Activated effector memory CD4-positive, alpha-beta T cell treated with anti-CD3 and anti-CD28 coated beads, Interleukin-2, amount 50 U/mL, for 16 hours (primary cell): ENCODE measurements around the gene ATP6V0E1.
A peak's percentile ranks its signal among the peaks of the same experiment; 100 is the strongest.

Experiments
- DNase-seq: peaks from one replicate; pipeline ENCODE4 v3.0.0-alpha.2; 2020

The ATP6V0E1 gene

DNA sequence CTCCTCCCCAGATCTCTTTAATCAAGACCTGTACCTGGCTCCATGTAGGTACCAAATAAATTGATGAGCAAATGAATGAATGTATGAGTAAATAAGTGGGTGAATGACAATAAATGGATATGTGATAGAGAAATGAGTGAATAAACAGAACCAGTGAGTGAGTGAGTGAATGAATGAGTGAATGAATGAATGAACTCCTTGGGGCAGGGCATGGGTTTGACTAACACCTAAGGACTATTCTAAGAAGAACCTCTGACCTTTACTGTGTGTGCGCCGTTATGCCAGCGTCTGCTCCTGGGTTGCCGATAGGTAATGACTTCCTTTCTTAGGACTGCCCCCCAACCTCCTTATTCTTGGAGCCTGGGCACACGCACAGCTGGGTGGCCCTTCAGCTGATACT, 26.1 kb upstream of the ATP6V0E1 start:
- no peak for DNase-seq

DNA sequence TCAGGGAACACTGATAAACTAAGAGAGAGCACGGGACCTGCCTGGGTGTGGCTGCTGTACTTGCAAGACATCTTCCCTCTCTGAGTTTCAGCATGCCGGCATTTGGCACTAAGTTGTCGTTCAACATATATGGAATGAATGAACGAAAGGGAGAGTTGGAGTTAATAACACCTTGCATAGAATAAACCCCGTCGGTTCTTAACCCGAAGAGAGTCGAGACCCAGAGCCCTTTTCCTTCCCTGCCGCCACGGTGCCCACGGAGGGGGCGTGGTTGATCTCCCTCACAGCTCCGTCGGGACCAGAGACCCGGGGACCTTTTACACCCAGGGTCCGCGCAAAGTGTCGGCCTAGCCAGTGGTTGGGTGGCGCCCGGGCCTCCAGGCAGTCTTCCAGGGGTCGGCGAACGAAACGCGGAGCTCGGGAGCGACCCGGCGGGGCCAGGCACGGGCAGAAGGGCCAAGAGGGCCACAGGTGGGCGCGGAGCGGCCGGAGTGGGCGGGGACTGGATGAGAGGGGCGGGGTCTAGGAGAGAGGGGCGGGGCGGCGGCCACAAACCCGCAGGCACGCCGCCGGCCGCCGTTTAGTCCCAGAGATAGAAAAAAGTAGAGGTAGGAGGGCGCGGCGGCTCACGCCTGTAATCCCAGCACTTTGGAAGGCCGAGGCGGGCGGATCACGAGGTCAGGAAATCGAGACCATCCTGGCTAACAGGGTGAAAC, 25.1 kb upstream of the ATP6V0E1 start:
- DNase-seq, result peak; percentile 87

DNA sequence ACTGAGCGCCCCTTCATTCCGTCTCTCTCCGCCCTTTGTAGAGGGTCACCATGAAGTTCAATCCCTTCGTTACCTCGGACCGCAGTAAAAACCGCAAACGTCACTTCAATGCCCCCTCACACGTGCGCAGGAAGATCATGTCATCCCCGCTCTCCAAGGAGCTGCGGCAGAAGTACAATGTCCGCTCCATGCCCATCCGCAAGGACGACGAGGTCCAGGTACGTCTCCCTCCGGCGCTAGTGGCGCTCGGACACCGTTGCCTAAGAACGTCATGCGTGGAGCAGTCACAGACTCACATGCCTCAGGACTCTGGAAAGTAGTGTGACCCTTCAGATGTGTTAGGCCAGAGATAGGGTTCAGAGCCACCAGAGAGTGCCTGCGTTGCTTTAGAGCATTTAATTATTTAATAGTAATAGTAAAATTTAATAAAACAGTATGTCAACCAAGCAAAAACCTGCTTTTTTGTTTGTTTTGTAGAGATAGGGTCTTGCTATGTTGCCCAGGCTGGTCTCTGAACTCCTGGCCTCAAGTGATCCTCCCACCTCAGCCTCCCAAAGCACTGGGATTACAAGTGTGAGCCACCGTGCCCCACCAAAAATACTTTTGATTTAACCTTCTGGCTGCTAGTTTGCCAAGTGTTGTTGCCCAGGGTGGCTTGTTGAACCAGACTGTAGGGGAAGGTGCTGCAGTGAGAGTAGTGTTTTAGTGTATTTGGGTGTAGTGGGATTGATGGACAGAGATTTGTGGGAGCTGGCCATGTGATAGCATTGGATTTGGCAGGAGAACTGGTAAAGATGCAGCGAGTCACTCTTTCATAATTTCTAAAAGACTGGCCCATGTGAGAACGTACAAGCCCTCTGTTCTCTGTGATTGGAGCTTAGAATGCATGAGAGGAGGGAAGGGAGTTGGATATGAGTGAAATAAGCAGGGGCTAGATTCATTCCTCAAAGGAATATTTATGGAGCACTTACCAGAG, 23.5 kb upstream of the ATP6V0E1 start:
- DNase-seq, result no peak

DNA sequence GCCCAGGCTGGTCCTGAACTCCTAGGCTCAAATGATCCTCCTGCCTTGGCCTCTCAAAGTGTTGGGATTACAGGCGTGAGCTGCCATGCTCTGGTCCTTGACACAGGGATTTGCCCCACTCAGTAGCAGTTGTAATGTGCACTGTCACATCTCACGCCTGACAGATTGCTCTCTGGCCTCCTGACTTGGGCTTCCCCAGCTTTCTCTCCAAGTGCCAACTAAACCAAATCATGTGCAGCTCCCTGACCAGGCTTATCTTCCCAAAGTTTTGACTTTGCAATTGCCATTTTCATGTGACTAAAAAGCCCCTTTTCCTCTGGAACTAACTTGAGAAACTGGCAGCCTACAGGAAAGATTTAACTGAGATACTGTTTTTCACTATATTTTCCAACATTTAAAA, 13.7 kb upstream of the ATP6V0E1 start:
- no peak for DNase-seq

DNA sequence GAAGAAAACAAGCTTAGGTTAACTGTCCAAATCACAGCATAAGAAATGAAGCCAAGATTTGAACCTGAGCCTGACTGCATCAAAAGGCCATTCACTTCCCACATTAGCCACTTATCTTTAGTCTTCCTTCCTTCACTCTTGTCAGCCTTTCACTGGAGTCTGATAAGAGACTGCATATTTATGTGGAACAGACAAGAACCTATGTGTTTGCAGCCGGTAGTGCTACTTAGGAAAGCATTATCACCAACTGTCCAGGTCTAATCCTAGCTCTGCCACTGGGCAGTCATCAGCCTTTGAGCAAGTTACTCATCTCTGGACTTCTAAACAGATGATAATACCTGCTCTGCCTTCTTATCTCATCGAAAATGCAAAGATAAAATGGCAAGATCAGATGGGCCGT, 12.1 kb upstream of the ATP6V0E1 start:
- DNase-seq, result no peak

DNA sequence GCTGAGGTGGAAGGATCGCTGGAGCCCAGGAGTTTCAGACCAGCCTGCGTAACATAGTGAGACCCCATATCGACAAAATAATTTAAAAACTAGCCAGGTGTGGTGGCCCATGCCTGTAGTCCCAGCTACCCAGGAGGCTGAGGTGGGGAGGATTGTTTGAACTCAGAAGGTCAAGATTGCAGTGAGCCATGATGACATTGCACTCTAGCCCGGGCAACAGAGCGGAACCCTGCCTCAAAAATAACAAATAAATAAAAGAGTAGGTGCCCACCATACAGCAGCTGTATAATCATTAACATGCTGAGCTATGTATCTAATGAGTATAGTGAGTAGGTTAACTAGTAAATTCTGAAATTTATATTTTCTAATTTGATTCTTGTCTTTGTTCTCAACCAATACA, 11.0 kb upstream of the ATP6V0E1 start:
- DNase-seq, result no peak

DNA sequence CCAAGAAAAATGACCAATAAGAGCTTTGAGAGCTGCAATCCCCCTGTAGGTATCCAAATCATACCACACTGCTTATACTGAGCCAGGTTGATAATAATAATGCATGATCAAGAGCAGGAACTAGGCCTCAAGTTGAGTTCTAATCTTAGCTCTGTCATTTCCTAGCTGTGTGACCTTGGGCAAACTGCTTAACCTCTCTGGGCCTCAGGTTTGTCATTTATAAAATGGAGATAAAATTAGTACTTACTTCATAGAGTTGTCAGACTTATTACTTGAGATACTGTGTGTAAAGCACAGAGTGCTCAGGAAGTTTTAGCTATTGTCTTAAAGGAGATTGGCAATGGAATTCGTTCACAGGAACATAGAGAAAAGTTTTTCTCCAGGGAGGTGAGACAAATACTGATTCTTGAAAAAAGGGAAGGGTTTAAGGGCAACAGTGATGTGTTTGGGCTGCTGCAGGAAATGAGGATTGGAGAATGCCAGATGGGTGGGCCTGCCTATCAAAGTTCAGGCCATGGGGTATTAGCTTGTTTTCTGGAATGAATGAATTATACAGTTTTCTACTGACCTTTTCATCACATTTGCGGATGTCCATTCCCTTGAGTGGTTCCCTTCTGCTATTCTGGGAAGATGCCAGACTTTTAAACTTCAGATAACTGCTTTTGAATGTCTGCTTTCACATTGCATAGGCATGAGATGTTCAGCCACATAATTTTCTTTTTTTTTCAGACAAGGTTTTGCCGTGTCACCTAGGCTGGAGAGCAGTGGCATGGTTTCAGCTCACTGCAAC, 10.2 kb upstream of the ATP6V0E1 start:
- no peak for DNase-seq

DNA sequence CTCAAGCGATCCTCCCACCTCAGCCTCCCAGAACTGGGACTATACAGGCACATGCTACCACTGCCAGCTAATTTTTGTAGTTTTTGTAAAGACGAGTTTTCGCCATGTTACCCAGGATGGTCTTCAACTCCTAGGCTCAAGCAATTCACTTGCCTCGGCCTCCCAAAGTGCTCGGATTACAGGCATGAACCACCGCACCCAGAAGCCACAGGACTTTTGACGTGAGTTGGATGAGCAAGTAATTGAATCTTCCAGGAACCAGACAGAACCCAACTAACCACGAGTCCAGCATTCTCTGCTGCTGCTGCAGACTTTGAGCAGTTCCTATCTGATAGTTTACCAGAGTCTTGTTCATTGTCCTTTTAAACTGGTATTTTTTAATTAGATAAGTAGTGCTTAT, 9.6 kb upstream of the ATP6V0E1 start:
- no peak for DNase-seq

DNA sequence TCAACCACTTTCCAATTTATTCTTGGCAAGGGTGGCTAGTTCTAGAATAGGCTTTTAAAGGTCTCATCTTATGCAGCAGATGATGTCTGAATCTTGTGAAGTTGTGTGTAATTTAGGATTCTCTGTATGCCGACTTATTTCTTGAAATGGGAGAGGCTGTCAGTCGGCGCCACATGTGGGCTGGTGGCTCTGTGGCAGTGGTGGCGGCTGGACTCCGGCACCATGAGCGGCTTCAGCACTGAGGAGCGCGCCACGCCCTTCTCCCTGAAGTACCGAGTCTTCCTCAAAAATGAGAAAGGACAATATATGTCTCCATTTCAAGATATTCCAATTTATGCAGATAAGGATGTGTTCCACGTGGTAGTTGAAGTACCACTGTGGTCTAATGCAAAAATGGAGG, 8.3 kb upstream of the ATP6V0E1 start:
- no peak for DNase-seq

DNA sequence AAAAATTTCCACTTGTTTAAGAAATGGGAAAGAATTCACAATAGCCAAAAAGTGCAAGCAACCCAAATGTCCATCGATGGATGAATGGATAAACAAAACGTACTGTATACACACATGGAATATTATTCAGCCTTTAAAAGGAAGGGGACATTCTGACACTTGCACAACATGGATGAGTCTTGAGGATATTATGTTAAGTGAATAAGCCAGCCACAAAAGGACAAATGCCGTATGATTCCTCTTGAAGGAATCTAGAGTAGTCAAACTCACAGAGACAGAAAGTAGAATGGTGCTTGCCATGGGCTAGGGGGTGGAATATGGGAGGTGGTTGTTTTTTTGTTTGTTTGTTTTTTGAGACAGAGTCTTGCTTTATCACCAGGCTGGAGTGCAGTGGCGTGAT, 3.8 kb upstream of the ATP6V0E1 start:
- no peak for DNase-seq

DNA sequence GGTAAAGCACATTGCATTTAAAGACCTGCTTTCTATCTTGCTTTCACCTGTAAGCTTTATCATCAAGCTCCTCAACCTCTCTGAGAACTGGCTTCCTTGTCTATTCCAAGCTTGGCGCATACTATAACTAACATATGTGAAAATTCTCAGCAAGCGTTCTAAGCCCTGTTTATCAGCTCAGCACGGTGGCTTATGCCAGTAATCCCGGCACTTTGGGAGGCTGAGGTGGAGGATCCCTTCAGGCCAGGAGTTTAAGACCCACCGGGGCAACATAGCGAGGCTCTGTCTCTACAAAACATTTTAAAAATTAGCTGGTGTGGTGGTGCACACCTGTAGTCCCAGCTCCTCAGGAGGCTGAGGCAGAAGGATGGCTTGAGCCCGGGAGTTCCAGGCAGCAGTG, 1.6 kb upstream of the ATP6V0E1 start:
- DNase-seq, result no peak

DNA sequence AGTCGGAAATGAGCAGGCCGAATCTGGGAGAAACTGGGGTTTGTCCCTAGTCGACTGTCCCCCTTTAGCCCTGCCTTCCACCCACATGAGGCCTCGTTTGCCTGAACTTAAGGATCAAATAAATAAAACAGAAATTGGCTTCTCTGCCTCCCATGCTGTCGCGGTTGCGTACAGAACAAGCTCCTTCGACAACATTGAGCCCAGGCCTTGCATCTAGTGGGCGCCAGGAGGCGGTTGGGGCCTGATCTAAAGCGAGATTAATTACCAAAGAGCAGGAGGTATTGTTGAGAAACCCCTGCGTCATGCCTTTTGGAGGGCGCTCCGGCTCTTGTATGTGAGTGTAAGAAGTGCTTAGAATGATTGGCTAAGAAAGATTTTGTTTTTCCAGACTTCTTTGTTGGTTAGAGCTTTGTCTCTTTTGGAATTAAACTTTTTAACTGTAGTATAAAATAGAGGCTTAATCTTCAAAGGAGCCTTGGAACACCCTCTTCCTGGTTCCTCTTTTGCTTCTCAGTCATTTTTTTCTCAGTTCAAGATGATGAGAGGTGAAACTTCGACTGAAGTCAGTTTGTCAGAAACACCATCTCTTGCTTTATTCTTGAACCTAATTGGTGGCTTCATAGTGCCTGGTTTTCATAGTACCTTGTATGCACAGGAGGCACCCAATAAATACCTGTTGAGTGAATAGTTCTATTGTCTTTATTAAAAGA, 828 bp downstream of the ATP6V0E1 start:
- peak; percentile 91 for DNase-seq

DNA sequence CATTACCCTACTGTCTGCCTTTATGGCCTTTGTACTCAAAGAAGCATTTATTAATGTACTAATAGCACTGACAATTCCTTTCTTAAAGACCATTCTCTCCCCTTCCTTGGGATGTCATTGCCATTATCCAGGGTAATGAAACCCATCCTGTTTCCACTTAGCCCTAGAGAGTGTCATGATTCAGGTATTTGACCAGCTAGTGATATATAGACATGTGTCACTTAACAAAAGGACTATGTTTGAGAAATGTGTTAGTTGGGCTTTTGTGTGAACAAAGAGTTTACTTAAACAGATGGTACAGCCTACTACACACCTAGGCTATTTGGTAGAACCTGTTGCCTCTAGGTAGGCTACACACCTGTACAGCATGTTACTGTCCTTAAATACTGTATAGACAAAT, 2.0 kb downstream of the ATP6V0E1 start:
- no peak for DNase-seq

DNA sequence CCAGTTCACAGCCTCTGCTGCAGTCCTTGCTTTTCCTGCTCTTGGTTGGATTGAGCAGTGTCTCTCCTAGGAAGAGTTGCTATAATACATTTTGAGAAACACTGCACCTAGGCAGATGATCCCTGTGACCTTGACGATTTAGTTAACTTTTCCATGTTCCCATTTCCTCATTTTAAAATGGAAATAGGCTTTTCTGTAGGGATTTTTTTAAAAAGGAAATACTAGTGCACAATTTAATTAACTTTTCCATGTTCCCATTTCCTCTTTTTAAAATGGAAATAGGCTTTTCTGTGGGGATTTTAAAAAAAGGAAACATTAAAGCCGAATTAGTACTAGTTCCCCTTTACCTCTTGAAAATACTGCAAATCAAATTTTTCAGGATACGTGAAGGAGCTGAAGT, 4.7 kb downstream of the ATP6V0E1 start:
- no peak for DNase-seq

DNA sequence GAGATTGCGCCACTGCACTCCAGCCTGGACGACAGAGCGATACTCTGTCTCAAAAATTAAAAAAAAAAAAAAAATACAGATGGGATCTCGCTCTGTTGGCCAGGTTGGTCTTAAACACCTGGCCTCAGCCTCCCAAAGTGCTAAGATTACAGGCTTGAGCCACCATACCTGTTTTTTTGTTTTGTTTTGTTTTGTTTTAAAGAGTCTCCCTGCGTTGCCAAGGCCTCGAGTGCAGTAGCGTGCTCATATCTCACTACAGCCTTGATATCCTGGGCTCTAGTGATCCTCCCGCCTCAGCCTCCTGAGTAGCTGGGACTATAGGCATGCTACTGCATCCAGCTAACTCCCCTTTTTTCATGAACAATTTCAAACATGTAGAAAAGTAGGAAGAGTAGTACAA, 7.2 kb downstream of the ATP6V0E1 start:
- no peak for DNase-seq

DNA sequence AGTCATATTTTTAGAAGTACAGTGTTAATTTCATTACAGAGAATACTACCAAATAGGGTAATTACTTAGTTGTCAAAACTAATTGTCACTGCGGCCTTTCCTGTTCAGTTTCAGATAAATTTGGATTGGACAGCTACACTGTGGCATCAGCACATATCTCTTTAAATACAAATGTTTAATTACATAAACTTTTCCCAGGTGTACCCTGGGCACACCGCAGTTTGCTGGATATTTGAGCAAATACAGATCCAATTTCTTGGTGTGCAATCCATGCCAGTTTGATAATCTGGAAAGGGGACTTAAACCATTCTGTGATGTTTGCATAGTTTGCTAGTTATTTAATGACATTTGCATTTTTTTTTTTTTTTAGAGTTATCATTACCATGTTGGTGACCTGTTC, 10.8 kb downstream of the ATP6V0E1 start:
- no peak for DNase-seq

DNA sequence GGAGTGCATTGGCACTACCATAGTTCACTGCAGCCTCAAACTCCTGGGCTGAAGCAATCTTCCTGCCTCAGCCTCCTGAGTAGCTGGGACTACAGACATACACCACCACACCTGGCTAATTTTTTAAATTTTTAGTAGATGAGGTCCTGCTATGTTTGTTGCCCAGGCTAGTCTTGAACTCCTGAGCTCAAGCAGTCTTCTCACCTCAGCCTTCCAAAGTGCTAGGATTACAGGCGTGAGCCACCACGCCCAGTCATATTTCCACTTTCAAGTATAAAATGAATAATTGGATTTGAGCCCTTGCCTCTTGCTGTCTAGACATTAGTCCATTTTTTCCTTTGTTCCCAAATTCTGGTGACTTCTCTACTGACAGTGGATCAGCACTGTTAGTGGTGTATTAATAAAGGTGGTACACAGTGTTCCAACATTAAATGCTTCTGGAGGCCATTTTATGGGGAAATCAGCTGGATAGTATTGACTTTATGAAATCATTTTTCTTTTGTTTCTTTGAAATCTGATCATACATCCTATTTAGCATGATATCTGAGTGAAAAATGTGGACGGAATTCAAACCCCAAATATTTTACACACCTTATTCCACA, 15.9 kb downstream of the ATP6V0E1 start:
- DNase-seq, result no peak

DNA sequence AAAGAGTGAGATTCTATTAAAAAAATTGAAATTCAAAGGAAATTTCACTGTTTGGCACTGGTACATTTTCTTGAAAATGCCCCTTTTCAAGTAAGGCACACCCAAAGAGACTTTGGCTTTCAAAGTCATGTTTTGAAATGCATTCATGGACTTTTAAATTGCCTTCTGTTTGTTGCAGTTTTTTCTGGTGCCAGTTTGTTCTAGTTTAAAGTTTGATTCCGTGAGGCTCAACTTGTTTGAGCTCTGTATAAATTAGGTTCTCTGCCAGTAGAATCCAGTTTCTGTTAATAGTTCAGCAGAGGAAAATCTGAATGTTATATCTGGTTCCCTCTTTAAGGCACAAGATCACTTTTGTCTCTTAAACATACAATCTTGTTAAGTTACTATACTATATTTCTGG, 16.4 kb downstream of the ATP6V0E1 start:
- no peak for DNase-seq

DNA sequence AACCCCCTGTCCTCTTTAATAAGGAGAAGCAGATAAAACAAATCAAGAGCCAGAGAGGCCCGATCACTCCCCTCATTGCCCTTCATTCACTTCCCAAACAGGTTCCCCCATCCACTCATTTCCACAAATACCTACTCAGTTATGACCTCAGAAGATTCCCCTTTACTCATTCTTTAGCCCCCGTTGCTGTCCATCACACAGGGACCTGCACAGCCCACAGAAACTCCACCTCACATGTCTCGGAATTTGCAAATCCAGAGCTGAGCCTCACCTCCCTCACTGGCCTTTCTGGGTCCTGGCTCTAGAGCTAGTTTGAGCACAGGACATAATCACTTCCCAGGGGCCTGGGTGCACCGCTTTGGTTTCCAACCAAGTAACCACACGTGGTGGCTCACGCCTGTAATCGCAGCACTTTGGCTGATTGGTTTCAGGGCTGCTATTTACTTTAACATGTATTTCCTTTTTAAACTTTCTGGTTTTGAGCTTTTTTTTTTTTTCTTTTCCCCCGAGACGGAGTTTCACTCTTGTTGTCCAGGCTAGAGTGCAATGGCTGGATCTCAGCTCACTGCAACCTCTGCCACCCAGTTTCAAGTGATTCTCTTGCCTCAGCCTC, 17.8 kb downstream of the ATP6V0E1 start:
- peak; percentile 60 for DNase-seq

DNA sequence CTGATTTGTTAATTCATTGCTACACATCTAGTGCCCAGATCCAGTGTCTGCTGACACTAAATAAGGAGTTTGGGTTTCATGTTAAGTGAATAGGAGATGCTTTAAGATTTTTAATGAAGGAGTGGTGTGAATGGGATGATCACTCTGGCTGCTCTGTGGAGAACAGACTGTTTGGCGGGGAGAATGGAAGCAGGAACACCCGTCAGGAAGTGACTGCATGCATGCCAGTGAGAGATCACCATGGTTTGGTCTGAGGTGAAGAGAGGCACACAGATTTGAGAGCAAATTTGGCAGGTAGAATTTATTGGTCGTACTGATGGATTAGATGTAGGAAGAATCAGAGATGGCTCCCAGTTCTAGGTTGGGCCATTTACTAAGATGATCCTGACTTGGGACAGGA, 19.8 kb downstream of the ATP6V0E1 start:
- peak; percentile 27 for DNase-seq

DNA sequence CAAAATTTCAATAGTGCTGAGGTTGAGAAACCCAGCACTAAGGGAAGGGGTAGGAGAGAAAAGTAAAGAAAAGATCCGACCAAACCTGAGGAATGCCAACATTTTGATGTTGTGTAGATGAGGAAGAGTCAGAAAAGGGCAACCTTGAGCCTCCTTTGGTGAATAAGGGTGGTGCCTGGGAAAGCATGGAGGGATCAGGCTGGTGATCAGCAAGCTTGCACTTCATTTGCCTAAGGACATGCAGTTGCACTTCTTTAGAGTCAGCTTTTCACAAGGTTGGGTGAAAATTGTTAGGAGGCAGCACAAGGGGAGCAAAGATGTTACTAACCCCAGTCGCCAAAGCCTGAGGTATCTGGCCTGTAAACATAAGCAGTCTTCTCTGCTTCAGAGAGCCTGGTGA, 20.4 kb downstream of the ATP6V0E1 start:
- no peak for DNase-seq

DNA sequence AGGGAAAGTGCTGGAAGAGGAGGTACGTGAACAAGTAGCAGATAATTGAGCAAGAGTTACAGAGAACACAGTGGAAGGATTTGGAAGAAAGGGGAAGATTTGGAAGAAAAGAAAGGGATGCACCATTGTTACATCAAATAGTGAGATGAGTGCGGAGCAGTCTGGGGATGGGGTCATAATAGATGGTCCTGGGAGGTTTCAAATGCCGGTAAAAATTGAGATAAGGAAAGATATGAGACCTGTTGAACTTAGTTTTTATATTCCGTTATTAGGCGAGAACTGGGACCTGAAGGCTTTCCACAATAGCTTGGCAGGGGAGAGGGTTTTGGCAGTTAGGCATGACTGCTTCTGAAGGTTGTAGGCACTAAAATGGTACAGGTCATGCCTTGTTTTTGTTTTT, 20.9 kb downstream of the ATP6V0E1 start:
- DNase-seq, result peak; percentile 12
